Neural cell (in vitro differentiated cells): ENCODE results near the gene RASIP1. TPM values are rescaled to one million over a fixed set of nuclear protein-coding genes. Genes with fewer than 3 reads are reported as not detected.

Experiments
- H2AFZ ChIP-seq: fragments of 200-600, 300-800 bp; sonication (generic), shearing (Covaris generic); 2 replicates; pipeline ENCODE4 v1.6.0; 2014; ENCODE audit warnings: low read depth, mild to moderate bottlenecking, antibody characterized with exemption, low read length, moderate library complexity
- H3F3A ChIP-seq: fragments of 200-600 bp; shearing (Covaris generic); 2 replicates; pipeline ENCODE4 v1.6.1; 2016; ENCODE audit warnings: mild to moderate bottlenecking, moderate library complexity, mixed read lengths, antibody characterized with exemption, low read length; ENCODE audit not compliant: insufficient read depth, poor library complexity, severe bottlenecking
- H3K27ac ChIP-seq: fragments of 200-600, 300-800 bp; sonication (generic), shearing (Covaris generic); 2 replicates; pipeline ENCODE4 v1.5.1; 2014; ENCODE audit warnings: mild to moderate bottlenecking, low read length, moderate library complexity
- H3K27me3 ChIP-seq: fragments of 300-800, 200-600 bp; sonication (generic), shearing (Covaris generic); 2 replicates; pipeline ENCODE4 v1.6.0; 2014; ENCODE audit warnings: mild to moderate bottlenecking, low read depth, low read length, moderate library complexity; ENCODE audit not compliant: insufficient read depth
- H3K36me3 ChIP-seq: fragments of 300-800, 200-600 bp; sonication (generic), shearing (Covaris generic); 2 replicates; pipeline ENCODE4 v1.5.1; 2014; ENCODE audit warnings: mild to moderate bottlenecking, antibody characterized with exemption, low read length, moderate library complexity; ENCODE audit not compliant: insufficient read depth
- H3K4me2 ChIP-seq: fragments of 300-800, 200-600 bp; sonication (generic), shearing (Covaris generic); 2 replicates; pipeline ENCODE4 v1.6.0; 2014; ENCODE audit warnings: mild to moderate bottlenecking, low read length
- H3K4me3 ChIP-seq: fragments of 300-800, 200-600 bp; sonication (generic), shearing (Covaris generic); 2 replicates; pipeline ENCODE4 v1.5.1; 2014; ENCODE audit warnings: mild to moderate bottlenecking, low read length, moderate library complexity
- H3K79me2 ChIP-seq: fragments of 200-600 bp; shearing (Covaris generic); replicated peaks from 2 replicates; pipeline ENCODE4 v1.6.0; 2014; ENCODE audit warnings: mild to moderate bottlenecking, low read length, moderate library complexity; ENCODE audit not compliant: insufficient read depth
- H3K9ac ChIP-seq: fragments of 300-800, 200-600 bp; sonication (generic), shearing (Covaris generic); 2 replicates; pipeline ENCODE4 v1.6.1; 2016; ENCODE audit warnings: mild to moderate bottlenecking, low read length, mixed read lengths
- H3K9me2 ChIP-seq: fragments of 200-600 bp; shearing (Covaris generic); 2 replicates; pipeline ENCODE4 v1.6.1; 2016; ENCODE audit warnings: mild to moderate bottlenecking, low read length, mixed read lengths; ENCODE audit not compliant: insufficient read depth
- H3K9me3 ChIP-seq: fragments of 200-600, 300-800 bp; sonication (generic), shearing (Covaris generic); 2 replicates; pipeline ENCODE4 v1.6.1; 2016; ENCODE audit warnings: mild to moderate bottlenecking, mixed run types, low read length, moderate library complexity, mixed read lengths
- H4K20me1 ChIP-seq: fragments of 200-600 bp; shearing (Covaris generic); 2 replicates; pipeline ENCODE4 v1.6.1; 2016; ENCODE audit warnings: mild to moderate bottlenecking, mixed run types; ENCODE audit not compliant: insufficient read depth
- EP300 ChIP-seq: fragments of 450-650 bp; conservative IDR thresholded peaks from 2 replicates; pipeline ENCODE4 v1.6.1; 2014; ENCODE audit warnings: antibody characterized with exemption, mild to moderate bottlenecking, moderate library complexity; ENCODE audit not compliant: poor library complexity, severe bottlenecking
- EZH2 ChIP-seq: fragments of 200-600, 300-800 bp; shearing (Covaris generic), sonication (generic); IDR thresholded peaks from 2 replicates; pipeline ENCODE4 v1.6.1; 2014; ENCODE audit warnings: antibody characterized with exemption, low read length, borderline replicate concordance, mild to moderate bottlenecking; ENCODE audit not compliant: insufficient read depth, poor library complexity, severe bottlenecking
- MXI1 ChIP-seq: fragments of 450-650 bp; conservative IDR thresholded peaks from 2 replicates; pipeline ENCODE4 v1.6.1; 2014; ENCODE audit warnings: antibody characterized with exemption, mild to moderate bottlenecking; ENCODE audit not compliant: poor library complexity, severe bottlenecking
- POLR2AphosphoS5 ChIP-seq: IDR thresholded peaks from 2 replicates; pipeline ENCODE4 v1.6.1; 2012
- RAD21 ChIP-seq: fragments of 450-650 bp; conservative IDR thresholded peaks from 2 replicates; pipeline ENCODE4 v1.6.1; 2014; ENCODE audit warnings: antibody characterized with exemption, mild to moderate bottlenecking, moderate library complexity
- SMC3 ChIP-seq: fragments of 450-650 bp; conservative IDR thresholded peaks from 2 replicates; pipeline ENCODE4 v1.6.1; 2014; ENCODE audit warnings: antibody characterized with exemption, mild to moderate bottlenecking, moderate library complexity; ENCODE audit not compliant: poor library complexity
- TAF1 ChIP-seq: IDR thresholded peaks from 2 replicates; pipeline ENCODE4 v1.6.1; 2012; ENCODE audit warnings: low read depth
- polyA plus RNA-seq: library from polyadenylated mRNA; depleted of rRNA; stranded (reverse); fragments of >200 nt; gene quantifications from 2 replicates; pipeline ENCODE4 v1.2.3, GENCODE V29; 2014
- TF ChIP-seq, protein P1 (sequence below): fragments of 450-650 bp; IDR thresholded peaks from 2 replicates; pipeline ENCODE4 v1.5.1; 2014; ENCODE audit warnings: antibody characterized with exemption, mild to moderate bottlenecking, moderate library complexity; ENCODE audit not compliant: poor library complexity, severe bottlenecking
- TF ChIP-seq, protein P2 (sequence below): IDR thresholded peaks from 2 replicates; pipeline ENCODE4 v1.6.1; 2012; ENCODE audit warnings: borderline replicate concordance

Gene RASIP1
- polyA plus RNA-seq, 1 donor from 2014 or later = not detected

DNA sequence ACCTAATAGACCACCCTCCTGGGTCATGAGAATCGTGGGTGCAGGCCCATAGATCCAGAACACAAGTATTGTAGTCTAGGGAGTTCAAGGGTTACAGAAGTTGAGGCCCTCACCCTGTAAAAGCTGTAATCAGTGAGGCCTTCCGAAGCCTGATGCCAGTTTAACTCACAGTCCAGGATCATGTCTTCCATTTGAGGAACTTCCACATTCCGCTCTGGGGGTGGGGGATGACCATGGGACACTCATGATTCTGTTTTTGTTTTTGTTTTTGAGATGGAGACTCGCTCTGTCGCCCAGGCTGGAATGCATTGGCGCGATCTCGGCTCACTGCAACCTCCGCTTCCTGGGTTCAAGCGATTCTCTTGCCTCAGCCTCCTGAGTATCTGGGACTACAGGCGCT is 1.7 kb upstream of the RASIP1 start:
- Histone ChIP-seq H3K27ac (no peak overlapping the region), H3K4me2 (no peak overlapping the region), H4K20me1 (no peaks in the 10 kb centered on the region)

DNA sequence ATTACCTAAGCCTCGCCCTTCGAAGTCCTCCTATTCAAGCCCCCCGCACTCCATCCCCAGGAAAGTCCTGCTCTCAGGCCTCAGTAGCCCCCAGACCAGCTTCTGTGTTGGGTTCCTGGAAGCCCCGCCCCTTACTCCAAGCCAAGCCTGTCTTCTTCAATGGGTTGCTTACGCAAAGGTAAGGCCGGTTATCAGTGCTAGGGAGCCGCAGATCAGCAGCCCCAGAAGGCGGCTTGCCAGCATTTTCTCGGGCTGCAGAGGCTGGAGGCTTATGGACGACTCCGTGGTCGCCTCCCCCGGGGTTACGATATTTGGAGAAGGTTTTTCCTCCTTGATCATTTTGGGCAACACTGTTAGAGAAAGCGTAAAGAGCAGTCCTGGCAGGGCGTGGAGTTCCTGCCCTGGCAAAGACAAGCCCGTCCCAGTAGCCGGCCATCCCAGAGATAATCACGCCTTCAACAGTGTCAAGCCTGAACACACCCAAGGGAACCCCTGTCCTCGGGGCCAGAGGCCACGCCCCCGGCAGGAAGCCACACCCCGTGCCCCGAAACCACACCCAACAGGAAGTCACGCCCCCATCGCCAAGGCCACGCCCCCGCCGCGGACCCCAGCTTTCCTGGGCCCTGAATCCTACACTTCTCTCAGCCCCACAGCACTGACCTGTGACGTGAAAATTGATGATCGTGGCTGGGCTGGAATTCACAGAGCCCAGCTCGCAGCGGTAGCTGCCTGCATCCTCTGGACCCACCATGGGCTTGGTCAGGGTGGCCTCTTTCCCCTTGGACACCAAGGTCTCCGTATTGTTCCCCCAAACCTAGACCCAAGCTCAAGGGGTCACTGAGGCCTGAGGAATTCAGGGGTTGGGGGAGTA is 954 bp upstream of the RASIP1 start:
- Histone ChIP-seq H3K27me3 (peaks cover 6% of the 10 kb centered on the region), H3K9ac (no peak overlapping the region), H3K4me2 (no peak overlapping the region), H4K20me1 (no peaks in the 10 kb centered on the region), H3F3A (no peaks in the 10 kb centered on the region), H3K27ac (no peak overlapping the region), H3K9me3 (no peaks in the 10 kb centered on the region), H3K4me3 (no peak overlapping the region), H3K79me2 (no peaks in the 10 kb centered on the region), H3K9me2 (no peaks in the 10 kb centered on the region), H3K36me3 (no peaks in the 10 kb centered on the region), H2AFZ (no peak overlapping the region)
- TF ChIP-seq, protein P1, sequence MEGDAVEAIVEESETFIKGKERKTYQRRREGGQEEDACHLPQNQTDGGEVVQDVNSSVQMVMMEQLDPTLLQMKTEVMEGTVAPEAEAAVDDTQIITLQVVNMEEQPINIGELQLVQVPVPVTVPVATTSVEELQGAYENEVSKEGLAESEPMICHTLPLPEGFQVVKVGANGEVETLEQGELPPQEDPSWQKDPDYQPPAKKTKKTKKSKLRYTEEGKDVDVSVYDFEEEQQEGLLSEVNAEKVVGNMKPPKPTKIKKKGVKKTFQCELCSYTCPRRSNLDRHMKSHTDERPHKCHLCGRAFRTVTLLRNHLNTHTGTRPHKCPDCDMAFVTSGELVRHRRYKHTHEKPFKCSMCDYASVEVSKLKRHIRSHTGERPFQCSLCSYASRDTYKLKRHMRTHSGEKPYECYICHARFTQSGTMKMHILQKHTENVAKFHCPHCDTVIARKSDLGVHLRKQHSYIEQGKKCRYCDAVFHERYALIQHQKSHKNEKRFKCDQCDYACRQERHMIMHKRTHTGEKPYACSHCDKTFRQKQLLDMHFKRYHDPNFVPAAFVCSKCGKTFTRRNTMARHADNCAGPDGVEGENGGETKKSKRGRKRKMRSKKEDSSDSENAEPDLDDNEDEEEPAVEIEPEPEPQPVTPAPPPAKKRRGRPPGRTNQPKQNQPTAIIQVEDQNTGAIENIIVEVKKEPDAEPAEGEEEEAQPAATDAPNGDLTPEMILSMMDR = no peak
- TF ChIP-seq EP300 (no peak), POLR2AphosphoS5 (no peak), TAF1 (no peak), MXI1 (no peak), EZH2 (no peak), SMC3 (no peak), RAD21 (no peak)
- TF ChIP-seq, protein P2, sequence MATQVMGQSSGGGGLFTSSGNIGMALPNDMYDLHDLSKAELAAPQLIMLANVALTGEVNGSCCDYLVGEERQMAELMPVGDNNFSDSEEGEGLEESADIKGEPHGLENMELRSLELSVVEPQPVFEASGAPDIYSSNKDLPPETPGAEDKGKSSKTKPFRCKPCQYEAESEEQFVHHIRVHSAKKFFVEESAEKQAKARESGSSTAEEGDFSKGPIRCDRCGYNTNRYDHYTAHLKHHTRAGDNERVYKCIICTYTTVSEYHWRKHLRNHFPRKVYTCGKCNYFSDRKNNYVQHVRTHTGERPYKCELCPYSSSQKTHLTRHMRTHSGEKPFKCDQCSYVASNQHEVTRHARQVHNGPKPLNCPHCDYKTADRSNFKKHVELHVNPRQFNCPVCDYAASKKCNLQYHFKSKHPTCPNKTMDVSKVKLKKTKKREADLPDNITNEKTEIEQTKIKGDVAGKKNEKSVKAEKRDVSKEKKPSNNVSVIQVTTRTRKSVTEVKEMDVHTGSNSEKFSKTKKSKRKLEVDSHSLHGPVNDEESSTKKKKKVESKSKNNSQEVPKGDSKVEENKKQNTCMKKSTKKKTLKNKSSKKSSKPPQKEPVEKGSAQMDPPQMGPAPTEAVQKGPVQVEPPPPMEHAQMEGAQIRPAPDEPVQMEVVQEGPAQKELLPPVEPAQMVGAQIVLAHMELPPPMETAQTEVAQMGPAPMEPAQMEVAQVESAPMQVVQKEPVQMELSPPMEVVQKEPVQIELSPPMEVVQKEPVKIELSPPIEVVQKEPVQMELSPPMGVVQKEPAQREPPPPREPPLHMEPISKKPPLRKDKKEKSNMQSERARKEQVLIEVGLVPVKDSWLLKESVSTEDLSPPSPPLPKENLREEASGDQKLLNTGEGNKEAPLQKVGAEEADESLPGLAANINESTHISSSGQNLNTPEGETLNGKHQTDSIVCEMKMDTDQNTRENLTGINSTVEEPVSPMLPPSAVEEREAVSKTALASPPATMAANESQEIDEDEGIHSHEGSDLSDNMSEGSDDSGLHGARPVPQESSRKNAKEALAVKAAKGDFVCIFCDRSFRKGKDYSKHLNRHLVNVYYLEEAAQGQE = no peak

More for the DNA sequence above, 1.7 kb upstream of the RASIP1 start:
- Histone ChIP-seq H3K36me3 (no peaks in the 10 kb centered on the region), H3K9me3 (no peaks in the 10 kb centered on the region), H3K4me3 (no peak overlapping the region), H3K79me2 (no peaks in the 10 kb centered on the region), H2AFZ (no peak overlapping the region), H3K27me3 (peaks cover 6% of the 10 kb centered on the region), H3F3A (no peaks in the 10 kb centered on the region), H3K9me2 (no peaks in the 10 kb centered on the region), H3K9ac (no peak overlapping the region)
- TF ChIP-seq, protein P2 = no peak
- TF ChIP-seq POLR2AphosphoS5 = no peak
- no peak for TF ChIP-seq MXI1
- no peak for TF ChIP-seq SMC3
- no peak for TF ChIP-seq RAD21
- TF ChIP-seq, protein P1 = no peak
- no peak for TF ChIP-seq EZH2
- no peak for TF ChIP-seq TAF1
- TF ChIP-seq EP300 = no peak
